GM12878 (cell line): ENCODE results near the gene KANK4. TPM values are rescaled to one million over a fixed set of nuclear protein-coding genes. Genes with fewer than 3 reads are reported as not detected.

Experiments used
- ATAC-seq: fragments of 200-7000 bp; cut with Tn5 transposase; 3 replicates; pipeline ENCODE4 v1.9.1; 2020; ENCODE audit warnings: mild to moderate bottlenecking, moderate library complexity
- BruUV-seq: library from RNA; stranded (reverse); fragments of 400-500 nt; replicated peaks from 2 replicates; lab custom pipeline; 2021; lab: Mats Ljungman, UMichigan
- CTCF ChIA-PET: fragments of 300-600 bp; sonication (Branson Sonifier 250); formaldehyde crosslinking; extraction: SDS; loops from one replicate; lab custom pipeline; 2021; ENCODE audit warnings: inconsistent platforms; lab: Yijun Ruan, JAX
- POLR2A ChIA-PET: fragments of 350-600 bp; formaldehyde crosslinking; extraction: SDS; loops from one replicate; lab custom pipeline; 2021; ENCODE audit warnings: inconsistent platforms; lab: Charles Lee
- RAD21 ChIA-PET: fragments of 300-600 bp; sonication (Branson Sonifier 250); formaldehyde crosslinking; loops from one replicate; lab custom pipeline; 2023; ENCODE audit warnings: antibody characterized with exemption; ENCODE audit not compliant: unreplicated experiment; lab: Charles Lee
- SMC1A ChIA-PET: fragments of 300-600 bp; sonication (Branson Sonifier 250); formaldehyde crosslinking; loops from one replicate; lab custom pipeline; 2023; ENCODE audit not compliant: unreplicated experiment, uncharacterized antibody; lab: Charles Lee
- DNase-seq: peaks from one replicate; pipeline ENCODE4 v3.0.0-alpha.2; 2011; ENCODE audit warnings: low read depth, low spot score
- FAIRE-seq: peaks from 3 replicates; lab custom pipeline; 2011; peaks lifted over from hg19 to GRCh38; lab: Jason Lieb, UNC
- H2AFZ ChIP-seq: 2 replicates; pipeline ENCODE4 v1.6.0; 2011; ENCODE audit warnings: low read depth, low read length, control low read depth; ENCODE audit not compliant: control insufficient read depth
- H3K27ac ChIP-seq: 2 replicates; pipeline ENCODE4 v1.5.1; 2011; ENCODE audit warnings: control low read depth; ENCODE audit not compliant: control insufficient read depth, insufficient read depth
- H3K27me3 ChIP-seq, 2 experiments: replicated peaks in 1 of 2; 2 replicates each; pipeline versions ENCODE4 v1.6.0 to v1.6.1; 2011; ENCODE audit warnings: low read length in 1 of 2; ENCODE audit not compliant: control insufficient read depth in 2 of 2, insufficient read depth in 2 of 2
- H3K36me3 ChIP-seq, 2 experiments: 2 replicates each; pipeline ENCODE4 v1.5.1; 2011; ENCODE audit warnings: low read length in 1 of 2; ENCODE audit not compliant: control insufficient read depth in 2 of 2, insufficient read depth in 2 of 2
- H3K4me1 ChIP-seq: 2 replicates; pipeline ENCODE4 v1.6.1; 2011; ENCODE audit warnings: mild to moderate bottlenecking, low read length, moderate library complexity, mixed read lengths; ENCODE audit not compliant: control insufficient read depth, insufficient read depth
- H3K4me2 ChIP-seq: 2 replicates; pipeline ENCODE4 v1.6.0; 2011; ENCODE audit warnings: control low read depth; ENCODE audit not compliant: control insufficient read depth, insufficient read depth
- H3K4me3 ChIP-seq: fragments of 200-600 bp; sonication (generic); 2 replicates; pipeline ENCODE4 v1.5.1; 2016
- H3K79me2 ChIP-seq: 2 replicates; pipeline ENCODE4 v1.6.0; 2011; ENCODE audit warnings: low read length; ENCODE audit not compliant: control insufficient read depth, insufficient read depth
- H3K9ac ChIP-seq: 2 replicates; pipeline ENCODE4 v1.8.0; 2011; ENCODE audit warnings: low read length, control low read depth, mixed read lengths; ENCODE audit not compliant: control insufficient read depth, insufficient read depth
- H3K9me3 ChIP-seq: replicated peaks from 3 replicates; pipeline ENCODE4 v1.5.1; 2011; ENCODE audit warnings: mild to moderate bottlenecking, low read length; ENCODE audit not compliant: control insufficient read depth, insufficient read depth
- H4K20me1 ChIP-seq: 2 replicates; pipeline ENCODE4 v1.6.0; 2011; ENCODE audit not compliant: control insufficient read depth, insufficient read depth
- CBX5 ChIP-seq: sonication (generic); IDR thresholded peaks from 2 replicates; pipeline ENCODE4 v1.6.1; 2016; ENCODE audit warnings: low read depth, moderate library complexity, mild to moderate bottlenecking, inconsistent platforms
- GATAD2B ChIP-seq: fragments of 450-650 bp; conservative IDR thresholded peaks from 2 replicates; pipeline ENCODE4 v1.6.1; 2017; ENCODE audit warnings: low read depth, mild to moderate bottlenecking, moderate library complexity
- HDGF ChIP-seq: fragments of 450-650 bp; IDR thresholded peaks from 2 replicates; pipeline ENCODE4 v1.6.1; 2016; ENCODE audit warnings: antibody characterized with exemption
- MLLT1 ChIP-seq: fragments of 450-650 bp; IDR thresholded peaks from 2 replicates; pipeline ENCODE4 v1.6.1; 2016; ENCODE audit warnings: mild to moderate bottlenecking
- NR2F1 ChIP-seq: fragments of 450-650 bp; conservative IDR thresholded peaks from 2 replicates; pipeline ENCODE4 v1.6.1; 2017; ENCODE audit warnings: mild to moderate bottlenecking
- NRF1 ChIP-seq: conservative IDR thresholded peaks from 2 replicates; pipeline ENCODE4 v1.6.1; 2011; ENCODE audit warnings: mild to moderate bottlenecking, low read depth, low read length, improper control_type of control experiment
- PBX3 ChIP-seq: IDR thresholded peaks from 2 replicates; pipeline ENCODE4 v1.6.1; 2011; ENCODE audit warnings: mild to moderate bottlenecking, low read depth, low read length, moderate library complexity; ENCODE audit not compliant: insufficient replicate concordance
- RAD21 ChIP-seq: IDR thresholded peaks from 2 replicates; pipeline ENCODE4 v1.6.1; 2011; ENCODE audit warnings: mild to moderate bottlenecking, low read depth, low read length, moderate library complexity; ENCODE audit not compliant: insufficient read depth
- RBBP5 ChIP-seq: fragments of 200-600 bp; sonication (generic); conservative IDR thresholded peaks from 2 replicates; pipeline ENCODE4 v1.6.1; 2016
- SP1 ChIP-seq: IDR thresholded peaks from one replicate; pipeline ENCODE4 v1.6.1; 2011; ENCODE audit warnings: low read depth, low read length
- ZNF274 ChIP-seq: IDR thresholded peaks from one replicate; pipeline ENCODE4 v1.8.0; 2011; ENCODE audit not compliant: insufficient read length, insufficient read depth
- WGBS: methylation state at CpG from one replicate; pipeline ENCODE4 v1.1.6; 2016; ENCODE audit warnings: low lambda C conversion rate; ENCODE audit not compliant: insufficient replicate concordance, insufficient coverage; ENCODE audit errors: missing lambda C conversion rate; 5-methylcytosine and 5-hydroxymethylcytosine counted together
- in situ Hi-C: fragments of 300-500 bp; cut with MboI; formaldehyde crosslinking; loops from 9 replicates; pipeline ENCODE4 v1.14.3; 2018; ENCODE audit warnings: mixed read lengths
- intact Hi-C: fragments of 100-400 bp; cut with micrococcal nuclease; formaldehyde crosslinking; loops from one replicate; pipeline ENCODE4 v1.14.2; 2022; ENCODE audit not compliant: unreplicated experiment
- polyA plus RNA-seq, 11 experiments: library from polyadenylated mRNA; depleted of rRNA in 4 of 11; unstranded in 6 of 11; stranded (reverse) in 5 of 11; fragments of >200 nt; fragmentation: Nextera tagmentation in 4 of 11; fragmentation: Illumina TruSeq in 1 of 11; extraction: Ambion mirVana in 4 of 11; extraction: Trizol in 1 of 11; gene quantifications; 1 replicate in 1 of 11; 2 replicates in 10 of 11; pipeline versions ENCODE4 v1.2.1 to v1.2.3, GENCODE V29; 2011 to 2016; ENCODE audit warnings: inconsistent platforms in 2 of 11, missing spikeins in 2 of 11, low read depth in 1 of 11
- total RNA-seq, 4 experiments: library from RNA; depleted of rRNA in 3 of 4; stranded (reverse); fragments of >200 nt in 3 of 4; fragmentation: Illumina TruSeq in 1 of 4; extraction: Trizol in 1 of 4; gene quantifications; 2 replicates each; pipeline versions ENCODE4 v1.2.1 to v1.2.3, GENCODE V29; 2013 to 2021

The KANK4 gene
- total and polyA plus RNA-seq, 10 of the 15 experiments (the other 5 are each of a cell fraction or from before 2014, with no cell fraction given): not detected

- Histone ChIP-seq H3K4me2 (no peak overlapping the region), H3K4me3 (no peak overlapping the region), H3K27ac (no peak overlapping the region), H3K36me3 (no peaks in the 10 kb centered on the region), H3K9me3 (no peaks in the 10 kb centered on the region), H3K9ac (no peak overlapping the region), H3K27me3 (peaks cover 0 to 2% of the 10 kb centered on the region in 2 experiments; a peak in 2 of 4 replicates), H3K4me1 (no peaks in the 10 kb centered on the region), H4K20me1 (no peaks in the 10 kb centered on the region), H3K79me2 (no peaks in the 10 kb centered on the region), H2AFZ (no peak overlapping the region)
- no TSS peak for BruUV-seq
- POLR2A ChIA-PET: interaction anchor here (0.5 kb wide), 1 partner anchor 1669 kb away, joined by 4 read pairs; no protein-coding TSS in a partner anchor
- RAD21 ChIA-PET: no interaction called here
- SMC1A ChIA-PET: no interaction called here
- intact Hi-C loops: no loop called here
- no peak for FAIRE-seq
- ATAC-seq: no peak
- DNase-seq: no peak
- CTCF ChIA-PET: no interaction called here
- WGBS: 31% methylated on average over 10 of the region's 10 CpGs
- in situ Hi-C loops: no loop called here
- TF ChIP-seq RBBP5: no peak
Measured at GRCh38 chr1:62250126-62250726, 69.0 kb downstream of the KANK4 start.

- FAIRE-seq (no peak), ATAC-seq (no peak), DNase-seq (no peak)
- Histone ChIP-seq H3K9me3 (no peaks in the 10 kb centered on the region), H2AFZ (no peak overlapping the region), H3K27ac (no peak overlapping the region), H3K4me3 (no peak overlapping the region), H4K20me1 (no peaks in the 10 kb centered on the region), H3K79me2 (no peaks in the 10 kb centered on the region), H3K4me1 (no peaks in the 10 kb centered on the region), H3K9ac (no peak overlapping the region), H3K36me3 (no peaks in the 10 kb centered on the region), H3K4me2 (no peak overlapping the region), H3K27me3 (peaks cover 2 to 3% of the 10 kb centered on the region in 2 experiments; a peak in 3 of 4 replicates)
- ChIA-PET RAD21 (no interaction called here), CTCF (interaction anchor here (0.8 kb wide), 1 partner anchor 83 kb away, joined by 3 read pairs; no protein-coding TSS in a partner anchor), SMC1A (no interaction called here), POLR2A (no interaction called here)
- in situ Hi-C loops (no loop called here), intact Hi-C loops (no loop called here)
- no TSS peak for BruUV-seq
- TF ChIP-seq NRF1 (no peak), NR2F1 (no peak), GATAD2B (no peak), ZNF274 (no peak), HDGF (no peak), SP1 (no peak), MLLT1 (no peak), CBX5 (no peak), PBX3 (no peak), RAD21 (no peak)
- 31% methylated on average over 14 of the region's 14 CpGs for WGBS
Measured at GRCh38 chr1:62247391-62248168, 71.7 kb downstream of the KANK4 start.
